GM21423 (cell line): ENCODE results near the gene ST8SIA2.

Source experiments
- ATAC-seq: cut with Tn5 transposase; IDR thresholded peaks from one replicate; pipeline ENCODE4 v1.9.1; 2021; ENCODE audit warnings: mild to moderate bottlenecking, moderate library complexity; ENCODE audit not compliant: unreplicated experiment

ST8SIA2 gene

DNA sequence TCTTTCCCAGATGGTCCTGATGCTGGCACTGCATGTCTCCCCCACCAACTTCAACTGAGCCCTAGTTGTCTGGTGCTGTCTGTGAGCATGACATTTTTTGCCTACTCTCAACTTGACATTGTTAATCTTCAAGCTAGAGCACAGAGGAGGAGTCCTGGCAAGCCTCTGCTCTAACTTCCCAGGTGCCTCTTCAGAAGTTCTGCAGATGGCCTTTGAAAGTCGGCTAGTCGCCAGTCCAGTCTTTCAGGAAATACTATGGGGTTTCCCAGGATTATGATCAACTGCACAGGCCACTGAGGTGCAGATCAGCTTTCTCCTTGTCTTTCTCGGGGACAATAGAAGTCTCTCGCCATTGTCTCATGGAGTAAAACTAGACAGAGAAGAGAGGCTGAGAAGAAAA is 86.7 kb downstream of the ST8SIA2 start:
- ATAC-seq: no peak

- no peak for ATAC-seq
Measured at GRCh38 chr15:92485441-92485840, 91.8 kb downstream of the ST8SIA2 start.

DNA sequence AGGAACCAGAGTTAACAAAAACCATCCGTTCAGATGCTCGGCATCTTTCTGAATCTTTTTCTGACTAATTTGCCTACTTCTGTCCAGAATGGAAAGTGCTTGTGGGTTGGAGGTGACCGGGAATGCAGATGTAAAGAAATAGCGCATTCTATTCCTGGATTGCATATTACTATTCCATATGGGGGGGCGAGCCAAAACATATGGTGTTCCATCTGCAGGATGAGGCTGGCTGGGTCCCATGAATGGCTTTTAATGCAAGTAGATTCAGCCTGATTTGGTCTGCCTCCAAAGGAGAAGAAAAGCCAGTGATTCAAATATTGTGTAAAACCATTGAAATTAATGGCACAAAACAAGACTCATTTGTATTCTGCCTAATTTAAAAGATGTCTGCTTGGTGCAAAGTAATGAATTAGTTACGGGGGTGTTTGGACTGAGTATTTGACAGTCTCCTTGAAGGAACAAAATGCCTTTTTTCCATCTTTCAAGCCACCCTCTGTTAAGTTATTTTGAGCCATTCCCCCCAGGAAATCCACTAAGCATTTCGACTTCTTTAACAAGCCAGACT is 99.0 kb downstream of the ST8SIA2 start:
- no peak for ATAC-seq

DNA sequence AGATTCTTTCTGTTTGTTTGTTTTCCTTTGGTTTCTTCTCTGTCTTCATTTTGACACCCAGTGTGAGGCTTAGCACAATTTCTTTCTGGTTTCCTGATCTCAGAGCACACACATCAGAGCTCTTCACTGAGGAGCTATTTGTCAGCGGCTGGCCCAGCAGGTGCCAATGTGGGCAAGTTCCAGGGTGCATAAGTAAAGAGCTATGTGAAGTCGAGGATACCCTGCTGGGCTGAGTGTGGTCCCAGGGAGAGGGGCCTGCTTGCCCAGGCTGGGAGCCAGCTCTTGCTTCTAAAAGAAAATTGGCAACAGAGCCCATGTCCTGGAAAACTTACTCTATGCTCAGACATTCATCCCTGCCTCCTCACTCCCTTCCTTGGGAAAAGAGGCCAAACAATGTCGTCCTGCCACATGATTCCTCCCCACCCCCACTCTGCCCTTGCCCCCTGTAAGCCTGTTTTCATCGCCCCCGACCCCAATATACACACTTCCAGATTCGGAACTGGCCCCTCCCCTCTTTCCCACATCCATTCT is 101.2 kb downstream of the ST8SIA2 start:
- no peak for ATAC-seq

DNA sequence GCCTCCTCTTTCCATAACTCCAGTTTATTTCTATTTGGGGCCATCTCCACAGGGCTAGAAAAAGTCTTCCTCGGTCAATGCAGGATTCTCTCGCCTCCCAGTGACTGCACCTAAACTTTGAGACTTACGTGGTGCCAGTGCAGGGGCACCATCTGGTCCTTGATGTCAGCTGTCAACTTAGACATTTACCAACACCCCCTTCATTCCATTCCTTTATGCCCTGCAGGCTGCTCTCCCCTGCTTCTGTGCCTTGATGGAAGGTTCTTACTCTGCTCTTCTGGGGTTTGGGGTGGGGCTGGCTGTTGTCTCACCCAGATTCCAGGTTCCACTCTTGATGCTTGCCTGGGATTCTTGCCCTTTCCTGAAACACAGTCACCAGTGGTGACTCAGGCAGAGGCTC is 101.8 kb downstream of the ST8SIA2 start:
- no peak for ATAC-seq

GRCh38 chr15:92499731-92500530 is 106.2 kb downstream of the ST8SIA2 start:
- ATAC-seq: no peak

DNA sequence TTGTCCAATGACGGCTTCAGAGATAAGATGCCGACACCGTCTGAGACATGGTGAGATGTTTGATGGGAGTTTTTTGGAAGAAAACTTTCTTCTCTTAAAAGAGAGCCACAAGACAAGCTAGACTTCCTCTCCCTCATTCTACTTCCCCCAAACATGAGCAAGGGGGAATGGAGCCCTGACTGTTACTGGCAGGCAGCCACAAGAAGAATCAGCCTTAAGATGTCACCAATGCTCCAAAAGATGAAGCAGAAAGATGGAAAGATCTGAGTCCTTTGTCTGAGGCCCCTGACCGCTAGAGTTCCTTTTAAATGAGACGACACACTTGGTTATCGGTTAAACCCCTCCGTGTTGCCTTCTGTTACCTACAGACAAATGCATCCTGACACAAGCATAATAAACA is 108.7 kb downstream of the ST8SIA2 start:
- ATAC-seq: no peak

DNA sequence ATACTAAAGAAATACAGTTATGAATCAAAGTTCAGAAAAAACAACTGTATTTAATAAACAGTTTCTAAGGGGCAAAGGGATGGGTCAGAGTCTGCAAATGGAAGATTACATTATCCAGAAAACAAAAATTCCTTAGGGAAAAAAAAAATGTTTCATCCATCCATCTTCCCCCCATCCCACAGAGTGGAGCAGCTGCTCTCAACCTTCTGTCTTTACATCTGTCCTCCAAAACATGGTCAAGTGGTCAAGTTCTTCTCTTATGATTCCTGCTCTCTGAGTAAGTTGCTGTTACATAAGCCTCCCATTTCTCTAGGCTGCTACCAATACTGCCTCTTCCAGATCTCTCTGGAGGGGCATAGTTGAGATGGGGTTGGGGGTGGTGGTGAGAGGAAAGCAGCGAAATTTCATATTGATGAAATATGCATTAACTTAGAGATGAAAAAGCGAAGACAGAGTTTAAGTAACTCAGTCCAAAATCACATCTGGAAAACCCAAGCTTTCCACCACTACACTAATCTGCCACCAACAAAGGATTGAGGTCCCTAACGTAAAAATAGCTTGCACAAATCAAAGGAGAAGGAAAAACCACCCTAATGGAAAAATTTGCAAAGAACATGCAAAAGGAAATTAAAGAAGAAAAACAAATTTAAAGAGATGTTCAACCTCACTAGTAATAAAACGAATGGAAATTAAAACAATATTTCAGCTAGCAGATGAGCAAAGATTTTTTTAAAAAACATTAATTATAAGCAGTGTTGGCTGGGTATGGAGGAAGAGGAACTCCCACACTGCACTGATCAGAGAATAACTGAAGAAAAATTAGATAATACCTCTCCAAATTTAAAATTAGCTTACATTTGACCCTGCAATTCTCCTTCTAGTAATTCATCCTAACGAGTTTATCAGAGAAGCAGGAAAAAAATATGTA is 109.5 kb downstream of the ST8SIA2 start:
- no peak for ATAC-seq

GRCh38 chr15:92503889-92504288 is 110.2 kb downstream of the ST8SIA2 start:
- ATAC-seq: no peak

GRCh38 chr15:92505611-92506010 is 111.9 kb downstream of the ST8SIA2 start:
- ATAC-seq: no peak

GRCh38 chr15:92506506-92506905 is 112.8 kb downstream of the ST8SIA2 start:
- no peak for ATAC-seq

- ATAC-seq: no peak
Measured at GRCh38 chr15:92510163-92510882, 116.6 kb downstream of the ST8SIA2 start.
